Measurements from ENCODE around the gene ADM. TPM values are rescaled to one million over a fixed set of nuclear protein-coding genes. Genes with fewer than 3 reads are reported as not detected.

The ADM gene
- total and polyA plus RNA-seq, 2 experiments from 2014 or later: 75.8 to 95.9 TPM

DNA sequence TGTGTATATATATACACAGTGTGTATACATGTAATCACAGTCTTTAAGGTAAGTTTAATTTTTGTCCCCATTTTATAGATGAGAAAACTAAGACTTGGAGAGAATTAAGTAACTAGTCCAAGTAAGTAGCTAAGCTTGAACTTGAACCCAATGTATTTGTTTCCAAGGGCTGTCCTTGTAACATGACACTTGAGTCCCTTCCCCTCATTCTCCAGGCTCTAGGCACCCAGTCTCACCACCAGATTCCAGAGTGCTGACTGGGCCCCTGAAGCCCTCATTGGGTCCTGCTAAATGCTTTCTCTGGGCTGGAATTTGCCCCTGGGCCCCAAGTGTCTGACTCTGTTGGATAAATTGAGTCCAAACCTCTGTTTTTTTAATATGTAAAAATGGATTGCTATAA lies 45.5 kb downstream of the ADM start:
- Histone ChIP-seq H2AFZ (no peak overlapping the region), H3K36me3 (ENCODE audit: insufficient read depth) (no peaks in the 10 kb centered on the region), H3K4me1 (ENCODE audit: insufficient read depth) (peaks cover 22% of the 10 kb centered on the region), H4K20me1 (replicated peaks; ENCODE audit: insufficient read depth) (no peaks in the 10 kb centered on the region), H3K27me3 (ENCODE audit: insufficient read depth) (no peaks in the 10 kb centered on the region), H3K9me2 (ENCODE audit: insufficient read depth) (peaks cover 4% of the 10 kb centered on the region), H3K4me3 (no peak overlapping the region), H3K27ac (ENCODE audit: low read depth) (peak overlapping the region; percentile 95), H3K4me2 (peak overlapping the region; percentile 58), H3F3A (replicated peaks; ENCODE audit: low read depth) (peaks cover 11% of the 10 kb centered on the region), H3K79me2 (replicated peaks; ENCODE audit: insufficient read depth) (no peaks in the 10 kb centered on the region)
- Mint-ChIP-seq H3K27me3 (ENCODE audit: insufficient read depth, low read depth, poor library complexity) (peaks cover 4% of the 10 kb centered on the region), H3K27ac (peak overlapping the region; percentile 97), H3K4me3 (no peak overlapping the region; the same call in 2 of the 3 replicates), H3K9me3 (peaks cover 7% of the 10 kb centered on the region; the same call in 2 of the 3 replicates), H3K36me3 (ENCODE audit: low read depth) (peaks cover 10% of the 10 kb centered on the region; the same call in 2 of the 3 replicates), H3K4me1 (peaks cover 46% of the 10 kb centered on the region)
- DNase-seq (ENCODE audit: low spot score): peak; percentile 86
- TF ChIP-seq EZH2 (IDR thresholded peaks at IDR 0.05; ENCODE audit: low read depth, unreplicated experiment) (no peak), STAT1 (IDR thresholded peaks at IDR 0.05; ENCODE audit: unreplicated experiment) (no peak), EZH2phosphoT487 (IDR thresholded peaks at IDR 0.05; ENCODE audit: unreplicated experiment) (no peak), CTCF (conservative IDR thresholded peaks at IDR 0.05; ENCODE audit: low read depth in 2 of 2) (no peak), ZNF114 (CRISPR knock-in tag; IDR thresholded peaks at IDR 0.05) (no peak), NANOG (IDR thresholded peaks at IDR 0.05; ENCODE audit: borderline replicate concordance) (no peak), ZNF462 (CRISPR knock-in tag; IDR thresholded peaks at IDR 0.05) (no peak), CREB1 (CRISPR knock-in tag; IDR thresholded peaks at IDR 0.05; ENCODE audit: low read depth) (no peak)
- TF ChIP-seq, protein P1, sequence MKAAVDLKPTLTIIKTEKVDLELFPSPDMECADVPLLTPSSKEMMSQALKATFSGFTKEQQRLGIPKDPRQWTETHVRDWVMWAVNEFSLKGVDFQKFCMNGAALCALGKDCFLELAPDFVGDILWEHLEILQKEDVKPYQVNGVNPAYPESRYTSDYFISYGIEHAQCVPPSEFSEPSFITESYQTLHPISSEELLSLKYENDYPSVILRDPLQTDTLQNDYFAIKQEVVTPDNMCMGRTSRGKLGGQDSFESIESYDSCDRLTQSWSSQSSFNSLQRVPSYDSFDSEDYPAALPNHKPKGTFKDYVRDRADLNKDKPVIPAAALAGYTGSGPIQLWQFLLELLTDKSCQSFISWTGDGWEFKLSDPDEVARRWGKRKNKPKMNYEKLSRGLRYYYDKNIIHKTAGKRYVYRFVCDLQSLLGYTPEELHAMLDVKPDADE (IDR thresholded peaks at IDR 0.05): no peak
- peak; percentile 11 for ATAC-seq
